Large intestine (tissue), 3 donors: ENCODE measurements around the gene FGF9. TPM values are rescaled to one million over a fixed set of nuclear protein-coding genes. Genes with fewer than 3 reads are reported as not detected.

Source experiments
- DNase-seq, 2 donors: peaks; one replicate each; pipeline versions ENCODE4 v3.0.0 to v3.0.0-alpha.2; 2013
- H3K27ac ChIP-seq: one replicate; pipeline ENCODE4 v1.5.1; 2013; ENCODE audit warnings: low read length
- H3K27me3 ChIP-seq: 2 replicates; pipeline ENCODE4 v1.6.1; 2013; ENCODE audit warnings: low read length; ENCODE audit not compliant: control insufficient read depth, insufficient read depth
- H3K36me3 ChIP-seq: 2 replicates; pipeline ENCODE4 v1.6.1; 2013; ENCODE audit warnings: low read length; ENCODE audit not compliant: control insufficient read depth, insufficient read depth
- H3K4me1 ChIP-seq: one replicate; pipeline ENCODE4 v1.6.1; 2013; ENCODE audit warnings: low read length; ENCODE audit not compliant: control insufficient read depth, insufficient read depth
- H3K4me3 ChIP-seq: one replicate; pipeline ENCODE4 v1.5.1; 2013; ENCODE audit warnings: low read length
- H3K9me3 ChIP-seq: one replicate; pipeline ENCODE4 v1.6.1; 2013; ENCODE audit warnings: mild to moderate bottlenecking, low read depth, low read length, moderate library complexity; ENCODE audit not compliant: control insufficient read depth
- WGBS: methylation state at CpG from one replicate; pipeline ENCODE4 v1.1.5; 2013; ENCODE audit warnings: low lambda C conversion rate; ENCODE audit not compliant: insufficient coverage; 5-methylcytosine and 5-hydroxymethylcytosine counted together
- polyA plus RNA-seq: library from polyadenylated mRNA; unstranded; fragments of 120-200 nt; gene quantifications from one replicate; pipeline ENCODE4 v1.2.1, GENCODE V29; 2013

Gene FGF9
- polyA plus RNA-seq, 1 donor: 13.5 TPM

GRCh38 chr13:21673789-21674489, 3.1 kb downstream of the FGF9 start:
- no peaks in the 10 kb centered on the region for H3K9me3 ChIP-seq
- H3K4me1 ChIP-seq: no peaks in the 10 kb centered on the region
- peak; percentile 43 to 87 for DNase-seq
- WGBS: no CpG with 5 or more reads among the region's 77 CpGs
- H3K27ac ChIP-seq: peak overlapping the region; percentile 80
- H3K4me3 ChIP-seq: peak overlapping the region; percentile 73
- peaks cover 37% of the 10 kb centered on the region for H3K27me3 ChIP-seq
- H3K36me3 ChIP-seq: no peaks in the 10 kb centered on the region

GRCh38 chr13:21674490-21675009, 3.7 kb downstream of the FGF9 start:
- H3K36me3 ChIP-seq: no peaks in the 10 kb centered on the region
- peak in 1 of 2 donors; percentile 62 for DNase-seq
- peaks cover 37% of the 10 kb centered on the region for H3K27me3 ChIP-seq
- H3K4me1 ChIP-seq: no peaks in the 10 kb centered on the region
- no peaks in the 10 kb centered on the region for H3K9me3 ChIP-seq
- no CpG with 5 or more reads among the region's 36 CpGs for WGBS
- H3K27ac ChIP-seq: peak overlapping the region; percentile 80
- peak overlapping the region; percentile 73 for H3K4me3 ChIP-seq

GRCh38 chr13:21675095-21675991, 4.5 kb downstream of the FGF9 start:
- WGBS: no CpG with 5 or more reads among the region's 62 CpGs
- Histone ChIP-seq H3K27ac (peak overlapping the region; percentile 80), H3K4me3 (peak overlapping the region; percentile 73), H3K9me3 (no peaks in the 10 kb centered on the region), H3K36me3 (no peaks in the 10 kb centered on the region), H3K4me1 (no peaks in the 10 kb centered on the region), H3K27me3 (peaks cover 37% of the 10 kb centered on the region)
- DNase-seq: peak; percentile 52 to 80

GRCh38 chr13:21676611-21677021, 5.7 kb downstream of the FGF9 start:
- Histone ChIP-seq H3K9me3 (no peaks in the 10 kb centered on the region), H3K36me3 (peaks cover 4% of the 10 kb centered on the region), H3K4me3 (peak overlapping the region; percentile 73), H3K4me1 (no peaks in the 10 kb centered on the region), H3K27me3 (peaks cover 37% of the 10 kb centered on the region), H3K27ac (peak overlapping the region; percentile 80)
- WGBS: no CpG with 5 or more reads among the region's 6 CpGs
- peak; percentile 37 to 64 for DNase-seq

GRCh38 chr13:21677075-21677623, 6.3 kb downstream of the FGF9 start:
- Histone ChIP-seq H3K4me3 (no peak overlapping the region), H3K36me3 (peaks cover 7% of the 10 kb centered on the region), H3K27me3 (peaks cover 31% of the 10 kb centered on the region), H3K9me3 (no peaks in the 10 kb centered on the region), H3K27ac (no peak overlapping the region), H3K4me1 (no peaks in the 10 kb centered on the region)
- no peak for DNase-seq
- no CpG with 5 or more reads among the region's 3 CpGs for WGBS

- Histone ChIP-seq H3K36me3 (peaks cover 28% of the 10 kb centered on the region), H3K9me3 (no peaks in the 10 kb centered on the region), H3K4me1 (peaks cover 3% of the 10 kb centered on the region), H3K27me3 (no peaks in the 10 kb centered on the region), H3K27ac (no peak overlapping the region), H3K4me3 (no peak overlapping the region)
- WGBS: no CpG with 5 or more reads among the region's 6 CpGs
- DNase-seq: no peak
These were observed 12.3 kb downstream of the FGF9 start for GRCh38 chr13:21683034-21683733.

GRCh38 chr13:21684576-21684975, 13.7 kb downstream of the FGF9 start:
- H3K9me3 ChIP-seq: no peaks in the 10 kb centered on the region
- peaks cover 3% of the 10 kb centered on the region for H3K4me1 ChIP-seq
- WGBS: no CpG with 5 or more reads among the region's 2 CpGs
- H3K4me3 ChIP-seq: no peak overlapping the region
- peaks cover 31% of the 10 kb centered on the region for H3K36me3 ChIP-seq
- no peaks in the 10 kb centered on the region for H3K27me3 ChIP-seq
- no peak overlapping the region for H3K27ac ChIP-seq
- no peak for DNase-seq

GRCh38 chr13:21685485-21686064, 14.7 kb downstream of the FGF9 start:
- peaks cover 3% of the 10 kb centered on the region for H3K4me1 ChIP-seq
- H3K9me3 ChIP-seq: no peaks in the 10 kb centered on the region
- no peak overlapping the region for H3K27ac ChIP-seq
- no peak for DNase-seq
- peaks cover 40% of the 10 kb centered on the region for H3K36me3 ChIP-seq
- 89% methylated on average over 3 of the region's 7 CpGs for WGBS
- H3K4me3 ChIP-seq: no peak overlapping the region
- H3K27me3 ChIP-seq: no peaks in the 10 kb centered on the region

- Histone ChIP-seq H3K9me3 (no peaks in the 10 kb centered on the region), H3K27me3 (no peaks in the 10 kb centered on the region), H3K4me1 (peaks cover 3% of the 10 kb centered on the region), H3K36me3 (peaks cover 43% of the 10 kb centered on the region), H3K27ac (peak overlapping the region; percentile 41), H3K4me3 (no peak overlapping the region)
- WGBS: no CpG with 5 or more reads among the region's 5 CpGs
- DNase-seq: peak in 1 of 2 donors; percentile 46
These were observed 16.0 kb downstream of the FGF9 start for GRCh38 chr13:21686751-21687391.
